Stimulated activated CD4-positive, alpha-beta T cell treated with anti-CD3 and anti-CD28 coated beads, Interleukin-4, amount 100 ng/mL, for 48 hours (primary cell): Measurements from ENCODE around the gene TUBA1C.
"Not testable (repeated sequence)": the region's sequence is repeated elsewhere in the genome, so short reads cannot be mapped to it uniquely, and the experiment has no call there.

Source experiments
- DNase-seq, 2 donors: peaks; one replicate each; pipeline ENCODE4 v3.0.0-alpha.2; 2020; ENCODE audit warnings: low read depth in 2 of 2

TUBA1C gene

GRCh38 chr12:49310451-49311000, 45.6 kb downstream of the TUBA1C start:
- DNase-seq: not testable (repeated sequence)

- no peak for DNase-seq
Observed at GRCh38 chr12:49314811-49315210, 49.9 kb downstream of the TUBA1C start.

GRCh38 chr12:49317118-49317517, 52.2 kb downstream of the TUBA1C start:
- DNase-seq: not testable (repeated sequence)

GRCh38 chr12:49320411-49321103, 55.7 kb downstream of the TUBA1C start:
- DNase-seq: not testable (repeated sequence)

GRCh38 chr12:49322367-49322707, 57.5 kb downstream of the TUBA1C start:
- DNase-seq: no peak

- peak; percentile 95 to 96 for DNase-seq
Observed at GRCh38 chr12:49322708-49323523, 58.0 kb downstream of the TUBA1C start, which contains the start of gene TROAP. Gene TROAP, plus strand, starts transcription at chr12:49323255. Its CDS starts 354 bp downstream, at chr12:49323609.

- no peak for DNase-seq
Observed at GRCh38 chr12:49323524-49324097, 58.7 kb downstream of the TUBA1C start.
